HepG2 (cell line): ENCODE data around the gene GPS1. TPM values are rescaled to one million over a fixed set of nuclear protein-coding genes. Genes with fewer than 3 reads are reported as not detected.

Source experiments
- ADNP ChIP-seq: sonication (generic); formaldehyde crosslinking; IDR thresholded peaks from 2 replicates; pipeline ENCODE4 v1.4.0; 2020; ENCODE audit warnings: missing genetic modification reagents
- CREBL2 ChIP-seq: sonication (generic); formaldehyde crosslinking; IDR thresholded peaks from 2 replicates; pipeline ENCODE4 v1.8.1; 2023; ENCODE audit warnings: missing genetic modification reagents, mild to moderate bottlenecking, borderline replicate concordance
- CSRNP2 ChIP-seq: sonication (generic); formaldehyde crosslinking; conservative IDR thresholded peaks from 2 replicates; pipeline ENCODE4 v1.8.0; 2022; ENCODE audit warnings: low read depth, missing genetic modification reagents
- CTCF ChIP-seq: sonication (generic); formaldehyde crosslinking; IDR thresholded peaks from 2 replicates; pipeline ENCODE4 v1.5.0; 2020; ENCODE audit warnings: mild to moderate bottlenecking, missing genetic modification reagents, moderate library complexity
- ELK4 ChIP-seq: sonication (generic); formaldehyde crosslinking; IDR thresholded peaks from 2 replicates; pipeline ENCODE4 v1.9.0; 2021; ENCODE audit warnings: missing genetic modification reagents, borderline replicate concordance
- GABPB1 ChIP-seq: IDR thresholded peaks from 2 replicates; pipeline ENCODE4 v1.6.1; 2016; ENCODE audit warnings: mild to moderate bottlenecking, missing genetic modification reagents, moderate library complexity, missing compliant biosample characterization
- HIC2 ChIP-seq: sonication (generic); formaldehyde crosslinking; IDR thresholded peaks from 2 replicates; pipeline ENCODE4 v1.9.0; 2022; ENCODE audit warnings: low read depth, missing genetic modification reagents
- NFIC ChIP-seq: IDR thresholded peaks from 2 replicates; pipeline ENCODE4 v1.6.1; 2012; ENCODE audit warnings: mild to moderate bottlenecking, low read length, inconsistent platforms
- PHF8 ChIP-seq: sonication (generic); formaldehyde crosslinking; IDR thresholded peaks from 2 replicates; pipeline ENCODE4 v1.5.0; 2020; ENCODE audit warnings: missing genetic modification reagents
- SALL2 ChIP-seq: sonication (generic); formaldehyde crosslinking; IDR thresholded peaks from 2 replicates; pipeline ENCODE4 v1.8.1; 2023; ENCODE audit warnings: mild to moderate bottlenecking, missing genetic modification reagents, inconsistent platforms
- SMAD3 ChIP-seq: sonication (generic); formaldehyde crosslinking; IDR thresholded peaks from 2 replicates; pipeline ENCODE4 v1.4.0; 2020; ENCODE audit warnings: missing genetic modification reagents
- TFDP1 ChIP-seq: IDR thresholded peaks from 2 replicates; pipeline ENCODE4 v1.6.1; 2016; ENCODE audit warnings: missing compliant biosample characterization, missing genetic modification reagents, borderline replicate concordance
- ZBTB44 ChIP-seq: sonication (generic); formaldehyde crosslinking; IDR thresholded peaks from 2 replicates; pipeline ENCODE4 v1.4.0; 2020; ENCODE audit warnings: missing genetic modification reagents
- ZNF672 ChIP-seq: sonication (generic); formaldehyde crosslinking; IDR thresholded peaks from 2 replicates; pipeline ENCODE4 v1.8.1; 2022; ENCODE audit warnings: missing genetic modification reagents
- polyA plus RNA-seq, 8 experiments: library from polyadenylated mRNA; depleted of rRNA in 3 of 8; stranded (reverse) in 7 of 8; unstranded in 1 of 8; fragments of >200 nt; fragmentation: Illumina TruSeq in 4 of 8; extraction: Trizol in 4 of 8; gene quantifications; 2 replicates each; pipeline versions ENCODE4 v1.2.1 to v1.2.3, GENCODE V29; 2011 to 2016; ENCODE audit warnings: low read depth in 4 of 8, missing spikeins in 1 of 8, mixed read lengths in 1 of 8; ENCODE audit not compliant: insufficient read depth in 1 of 8
- total RNA-seq, 5 experiments: library from RNA; depleted of rRNA; stranded (reverse); fragments of >200 nt; fragmentation: Illumina TruSeq; extraction: Trizol; gene quantifications; 2 replicates each; pipeline ENCODE4 v1.2.3, GENCODE V29; 2016; ENCODE audit warnings: low read depth in 1 of 5

The GPS1 gene
- total and polyA plus RNA-seq, 2 of the 13 experiments (the other 11 are each of a cell fraction or from before 2014, with no cell fraction given), result 124 to 128 TPM

GRCh38 chr17:82098169-82098938 lies 46.7 kb downstream of the GPS1 start, which contains the start of gene FASN (continued):
- no peak for TF ChIP-seq ZBTB44 (CRISPR knock-in tag)
- TF ChIP-seq CTCF (CRISPR knock-in tag), result peak; percentile 84
- TF ChIP-seq ADNP (CRISPR knock-in tag), result peak; percentile 30; the same call in 1 of the 2 replicates
- 0 out of 2 replicates have a peak, but pooled peaks have one; percentile 33 for TF ChIP-seq HIC2 (CRISPR knock-in tag)
- no peak for TF ChIP-seq NFIC
- peak; percentile 61; the same call in 1 of the 2 replicates for TF ChIP-seq PHF8 (CRISPR knock-in tag)
- TF ChIP-seq CSRNP2, result 0 out of 2 replicates have a peak, but pooled peaks have one; percentile 60
- peak; percentile 89 for TF ChIP-seq SALL2
- no peak for TF ChIP-seq CREBL2
- peak; percentile 70; the same call in 1 of the 2 replicates for TF ChIP-seq GABPB1 (CRISPR knock-in tag)
- TF ChIP-seq ZNF672 (CRISPR knock-in tag), result 0 out of 2 replicates have a peak, but pooled peaks have one; percentile 72
- TF ChIP-seq TFDP1 (CRISPR knock-in tag), result peak; percentile 92; the same call in 1 of the 2 replicates
- peak; percentile 42; the same call in 1 of the 2 replicates for TF ChIP-seq SMAD3 (CRISPR knock-in tag)
- TF ChIP-seq ELK4 (CRISPR knock-in tag), result peak; percentile 89; the same call in 1 of the 2 replicates
